ENCODE measurements around the gene SDC1.

The SDC1 gene

GRCh38 chr2:20194097-20195015 is 30.6 kb downstream of the SDC1 start:
- H3K36me3 ChIP-seq (ENCODE audit: insufficient read depth, low read length): no peaks in the 10 kb centered on the region
- no peaks in the 10 kb centered on the region for H3K9me3 ChIP-seq (ENCODE audit: low read depth, low read length)
- no peak overlapping the region for H3K4me3 ChIP-seq
- no peak overlapping the region for H3K9ac ChIP-seq (ENCODE audit: insufficient read length)
- no peak for DNase-seq (ENCODE audit: low read depth, low spot score)
- H3K27ac ChIP-seq: no peak overlapping the region
- TF ChIP-seq POLR2AphosphoS5 (IDR thresholded peaks at IDR 0.05; ENCODE audit: borderline replicate concordance, low read depth, low read length) (no peak), EZH2 (IDR thresholded peaks at IDR 0.05) (no peak), FOXP2 (optimal IDR thresholded peaks at IDR 0.05; ENCODE audit: control extremely low read depth, extremely low read length, insufficient read depth) (no peak)

GRCh38 chr2:20193185-20193584 is 31.7 kb downstream of the SDC1 start:
- Histone ChIP-seq H3K9ac (ENCODE audit: insufficient read length) (no peak overlapping the region), H3K36me3 (ENCODE audit: insufficient read depth, low read length) (no peaks in the 10 kb centered on the region), H3K9me3 (ENCODE audit: low read depth, low read length) (no peaks in the 10 kb centered on the region), H3K4me3 (no peak overlapping the region), H3K27ac (no peak overlapping the region)
- no peak for DNase-seq (ENCODE audit: low read depth, low spot score)
- TF ChIP-seq POLR2AphosphoS5 (IDR thresholded peaks at IDR 0.05; ENCODE audit: borderline replicate concordance, low read depth, low read length): no peak
- no peak for TF ChIP-seq FOXP2 (optimal IDR thresholded peaks at IDR 0.05; ENCODE audit: control extremely low read depth, extremely low read length, insufficient read depth)
- TF ChIP-seq EZH2 (IDR thresholded peaks at IDR 0.05): no peak

GRCh38 chr2:20192781-20193180 is 32.1 kb downstream of the SDC1 start:
- no peak for TF ChIP-seq POLR2AphosphoS5 (IDR thresholded peaks at IDR 0.05; ENCODE audit: borderline replicate concordance, low read depth, low read length)
- no peak for TF ChIP-seq EZH2 (IDR thresholded peaks at IDR 0.05)
- no peak for TF ChIP-seq FOXP2 (optimal IDR thresholded peaks at IDR 0.05; ENCODE audit: control extremely low read depth, extremely low read length, insufficient read depth)
- H3K9ac ChIP-seq (ENCODE audit: insufficient read length): no peak overlapping the region
- DNase-seq (ENCODE audit: low read depth, low spot score): no peak
- no peaks in the 10 kb centered on the region for H3K36me3 ChIP-seq (ENCODE audit: insufficient read depth, low read length)
- no peak overlapping the region for H3K4me3 ChIP-seq
- H3K9me3 ChIP-seq (ENCODE audit: low read depth, low read length): no peaks in the 10 kb centered on the region
- H3K27ac ChIP-seq: no peak overlapping the region

- DNase-seq (ENCODE audit: low read depth, low spot score): no peak
- TF ChIP-seq FOXP2 (optimal IDR thresholded peaks at IDR 0.05; ENCODE audit: control extremely low read depth, extremely low read length, insufficient read depth) (no peak), POLR2AphosphoS5 (IDR thresholded peaks at IDR 0.05; ENCODE audit: borderline replicate concordance, low read depth, low read length) (no peak), EZH2 (IDR thresholded peaks at IDR 0.05) (no peak)
- H3K4me3 ChIP-seq: no peak overlapping the region
- H3K36me3 ChIP-seq (ENCODE audit: insufficient read depth, low read length): no peaks in the 10 kb centered on the region
- no peaks in the 10 kb centered on the region for H3K9me3 ChIP-seq (ENCODE audit: low read depth, low read length)
- H3K9ac ChIP-seq (ENCODE audit: insufficient read length): no peak overlapping the region
- H3K27ac ChIP-seq: no peak overlapping the region
These were observed 33.0 kb downstream of the SDC1 start for GRCh38 chr2:20191714-20192569.

- no peak overlapping the region for H3K9ac ChIP-seq (ENCODE audit: insufficient read length)
- H3K36me3 ChIP-seq (ENCODE audit: insufficient read depth, low read length): no peaks in the 10 kb centered on the region
- no peaks in the 10 kb centered on the region for H3K9me3 ChIP-seq (ENCODE audit: low read depth, low read length)
- DNase-seq (ENCODE audit: low read depth, low spot score): no peak
- H3K27ac ChIP-seq: no peak overlapping the region
- H3K4me3 ChIP-seq: no peak overlapping the region
- TF ChIP-seq FOXP2 (optimal IDR thresholded peaks at IDR 0.05; ENCODE audit: control extremely low read depth, extremely low read length, insufficient read depth) (no peak), EZH2 (IDR thresholded peaks at IDR 0.05) (no peak), POLR2AphosphoS5 (IDR thresholded peaks at IDR 0.05; ENCODE audit: borderline replicate concordance, low read depth, low read length) (no peak)
These were observed 33.8 kb downstream of the SDC1 start for GRCh38 chr2:20190876-20191713.

GRCh38 chr2:20190170-20190569 is 34.8 kb downstream of the SDC1 start:
- Histone ChIP-seq H3K27ac (no peak overlapping the region), H3K9ac (ENCODE audit: insufficient read length) (no peak overlapping the region)
- no peak for DNase-seq (ENCODE audit: low read depth, low spot score)

GRCh38 chr2:20189299-20189931 is 35.5 kb downstream of the SDC1 start:
- Histone ChIP-seq H3K36me3 (ENCODE audit: insufficient read depth, low read length) (no peaks in the 10 kb centered on the region), H3K4me3 (no peak overlapping the region), H3K9ac (ENCODE audit: insufficient read length) (no peak overlapping the region), H3K9me3 (ENCODE audit: low read depth, low read length) (no peaks in the 10 kb centered on the region), H3K27ac (no peak overlapping the region)
- TF ChIP-seq POLR2AphosphoS5 (IDR thresholded peaks at IDR 0.05; ENCODE audit: borderline replicate concordance, low read depth, low read length): no peak
- no peak for TF ChIP-seq EZH2 (IDR thresholded peaks at IDR 0.05)
- no peak for TF ChIP-seq FOXP2 (optimal IDR thresholded peaks at IDR 0.05; ENCODE audit: control extremely low read depth, extremely low read length, insufficient read depth)
- DNase-seq (ENCODE audit: low read depth, low spot score): no peak

More at GRCh38 chr2:20190170-20190569, 34.8 kb downstream of the SDC1 start:
- no peaks in the 10 kb centered on the region for H3K36me3 ChIP-seq (ENCODE audit: insufficient read depth, low read length)
- no peaks in the 10 kb centered on the region for H3K9me3 ChIP-seq (ENCODE audit: low read depth, low read length)
- H3K4me3 ChIP-seq: no peak overlapping the region
- TF ChIP-seq FOXP2 (optimal IDR thresholded peaks at IDR 0.05; ENCODE audit: control extremely low read depth, extremely low read length, insufficient read depth): no peak
- TF ChIP-seq POLR2AphosphoS5 (IDR thresholded peaks at IDR 0.05; ENCODE audit: borderline replicate concordance, low read depth, low read length): no peak
- no peak for TF ChIP-seq EZH2 (IDR thresholded peaks at IDR 0.05)

Data from SK-N-MC (cell line).